ENCODE results near the gene IQSEC1.
A peak's percentile ranks its signal among the peaks of the same experiment; 100 is the strongest.

The IQSEC1 gene

DNA sequence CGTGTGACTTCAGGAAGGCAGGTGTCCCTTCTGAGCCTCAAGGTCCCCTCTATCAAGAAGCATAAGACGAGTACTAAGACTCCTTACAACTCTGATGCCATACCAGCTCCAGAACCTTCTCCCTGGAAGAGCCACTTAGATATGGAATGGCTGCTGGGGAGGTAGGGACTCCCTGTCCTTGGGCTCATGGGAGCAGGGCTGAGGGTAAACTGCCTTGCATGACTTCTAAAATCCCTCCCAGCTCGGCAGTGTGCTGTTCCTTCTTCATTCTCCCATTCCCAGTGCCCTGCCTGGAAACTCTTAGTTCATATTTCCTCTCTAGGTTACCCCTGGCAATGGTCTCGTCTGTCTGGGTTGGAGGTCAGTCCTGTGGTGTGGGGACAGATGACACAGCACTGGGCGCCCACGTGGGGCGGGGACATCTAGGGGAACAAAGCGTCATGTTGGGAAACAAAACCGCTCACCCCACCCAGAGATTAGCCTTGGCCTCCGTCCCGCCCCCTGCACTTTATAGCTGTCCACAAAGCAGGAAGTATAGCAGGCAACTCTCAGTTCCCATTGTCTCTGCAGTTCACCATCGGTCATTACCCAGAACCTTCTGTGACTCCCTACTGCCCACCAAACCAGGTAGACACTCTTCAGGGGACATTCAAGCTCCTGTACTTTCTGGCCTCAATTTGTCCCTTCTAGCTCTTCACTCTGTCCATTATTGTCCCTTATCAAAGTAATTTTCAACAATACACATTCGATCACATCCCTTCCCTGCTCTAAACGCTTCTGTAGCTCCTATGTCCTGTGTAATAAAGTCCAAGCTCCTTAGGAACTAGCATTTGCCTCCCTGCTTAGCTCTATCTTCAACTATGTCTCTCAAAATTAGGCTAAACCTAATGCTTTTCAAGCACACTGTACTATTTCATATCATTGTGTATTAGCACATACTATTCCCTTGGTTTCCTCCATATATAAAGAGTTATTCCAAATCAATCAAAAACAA lies 73.8 kb downstream of the IQSEC1 start:
- no peak for DNase-seq (ENCODE audit: low read depth)

DNA sequence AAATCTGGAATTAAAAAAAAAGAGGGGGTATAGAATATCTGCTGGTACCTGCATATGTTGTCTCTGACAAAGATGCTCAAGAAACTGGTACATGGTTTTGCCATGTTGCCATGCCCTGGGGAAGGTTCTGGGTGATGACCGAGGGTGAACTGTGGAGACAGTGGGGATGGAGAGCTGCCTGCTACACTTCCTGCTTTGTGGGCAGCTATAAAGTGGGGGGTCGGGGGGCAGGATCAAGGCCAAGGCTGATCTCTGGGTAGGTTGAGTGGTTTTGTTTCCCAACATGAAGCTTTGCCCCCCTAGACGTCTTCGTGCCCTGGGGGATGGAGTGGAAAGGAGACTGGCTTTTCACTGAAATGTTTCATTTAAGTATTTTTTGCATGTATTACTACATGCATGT lies 74.6 kb downstream of the IQSEC1 start:
- DNase-seq (ENCODE audit: low read depth): no peak

DNA sequence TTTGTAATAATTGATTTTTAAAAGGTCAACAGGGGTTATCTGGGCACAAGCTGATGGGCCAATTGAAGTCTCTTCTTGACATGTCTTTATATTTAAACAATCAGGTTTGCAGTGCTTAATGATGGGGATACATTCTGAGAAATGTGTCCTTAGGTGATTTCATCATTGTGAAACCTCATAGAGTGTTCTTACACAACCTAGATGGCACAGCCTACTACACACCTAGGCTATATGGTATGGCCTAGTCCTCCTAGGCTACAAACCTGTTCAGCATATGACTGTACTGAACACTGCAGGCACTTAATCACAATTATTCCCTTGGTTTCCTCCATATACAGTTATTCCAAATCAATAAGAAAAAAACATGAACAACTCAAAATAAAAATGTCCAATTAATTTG lies 75.8 kb downstream of the IQSEC1 start:
- no peak for DNase-seq (ENCODE audit: low read depth)

DNA sequence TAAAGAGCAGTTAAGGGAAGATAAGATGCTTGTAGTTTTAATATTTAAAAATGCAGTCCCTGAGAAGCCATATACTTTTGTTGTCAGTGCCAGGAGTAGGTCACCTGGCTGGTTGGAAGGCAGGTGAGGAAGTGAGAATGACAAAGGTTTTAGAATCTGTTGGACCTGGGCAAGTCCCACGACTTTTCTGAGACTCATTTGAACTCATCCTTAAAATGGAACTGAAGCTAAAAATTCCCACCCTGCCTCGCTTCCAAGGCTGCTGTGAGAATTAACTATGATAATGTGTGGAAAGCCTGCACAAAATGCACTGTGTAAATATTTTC lies 77.1 kb downstream of the IQSEC1 start:
- DNase-seq (ENCODE audit: low read depth): no peak

DNA sequence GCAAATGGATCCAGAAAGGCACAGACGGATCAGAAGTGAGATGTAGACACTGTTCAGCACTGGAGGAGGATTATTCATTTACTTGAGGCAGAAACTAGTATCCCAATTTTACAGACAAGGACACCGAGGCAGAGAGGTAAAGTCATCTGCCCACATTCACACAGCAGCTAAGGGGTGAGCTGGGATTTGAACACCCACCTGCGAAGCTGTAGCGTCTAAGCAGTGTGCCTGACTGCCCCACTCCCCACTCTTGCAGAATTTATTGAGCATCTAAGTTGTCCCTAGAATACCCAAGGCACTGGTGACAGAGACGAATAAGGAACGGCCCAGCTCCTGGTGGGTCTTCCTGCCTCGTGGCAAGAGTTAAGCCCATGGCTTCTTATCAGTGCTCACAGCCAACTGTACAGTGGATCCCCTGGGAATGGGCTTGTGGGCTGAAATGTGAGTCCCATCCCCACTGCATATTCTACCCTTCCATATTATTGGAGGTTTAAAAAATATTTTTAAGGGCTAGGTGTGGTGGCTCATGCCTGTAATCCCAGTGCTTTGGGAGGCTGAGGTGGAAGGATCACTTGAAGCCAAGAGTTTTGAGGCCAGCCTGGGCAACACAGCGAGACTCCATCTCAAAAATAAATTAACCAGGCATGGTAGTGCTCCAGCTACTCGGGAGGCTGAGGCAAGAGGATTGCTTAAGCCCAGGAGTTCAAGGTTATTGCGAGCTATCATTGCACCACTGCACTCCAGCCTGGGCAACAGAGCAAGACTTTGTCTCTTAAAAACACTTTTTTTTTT lies 77.6 kb downstream of the IQSEC1 start:
- no peak for DNase-seq (ENCODE audit: low read depth)

DNA sequence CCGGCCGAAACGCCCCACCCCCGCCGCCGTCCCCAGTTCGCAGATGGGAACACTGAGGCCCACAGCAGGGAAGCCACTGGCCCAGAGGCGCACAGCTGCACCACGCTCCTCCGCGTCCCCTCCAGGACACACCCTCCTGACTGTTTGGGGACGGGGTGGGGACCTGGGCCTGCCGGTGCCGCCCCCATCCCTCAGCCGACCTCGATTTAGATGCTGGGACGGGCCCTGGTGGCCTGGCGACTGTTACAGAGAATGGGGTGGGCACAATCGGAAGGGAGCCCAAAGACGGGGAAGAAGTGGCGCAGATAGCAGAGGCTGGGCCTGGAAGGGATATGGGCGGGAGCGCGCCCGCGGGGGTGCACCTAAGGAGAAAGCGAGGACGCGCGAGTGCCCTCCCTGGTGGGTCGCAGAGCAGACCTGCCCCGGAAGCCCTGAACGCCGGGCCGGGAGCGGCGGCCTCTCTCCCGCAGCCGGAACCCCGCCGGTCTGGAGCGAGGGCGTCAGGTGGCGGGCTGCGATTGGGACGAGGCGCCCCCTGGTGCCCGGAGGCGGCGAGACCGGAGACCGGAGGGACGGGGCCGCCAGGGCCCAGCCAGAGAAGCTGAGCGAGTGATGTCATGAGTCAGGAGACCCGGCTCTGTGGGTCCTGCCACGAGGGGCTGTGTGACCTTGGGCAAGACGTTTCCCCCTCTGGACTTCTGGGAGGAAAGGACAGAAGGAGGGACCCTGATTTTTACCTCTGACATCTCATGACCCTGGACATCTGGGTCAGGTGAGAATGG lies 78.4 kb downstream of the IQSEC1 start:
- peak; percentile 71 for DNase-seq (ENCODE audit: low read depth)

DNA sequence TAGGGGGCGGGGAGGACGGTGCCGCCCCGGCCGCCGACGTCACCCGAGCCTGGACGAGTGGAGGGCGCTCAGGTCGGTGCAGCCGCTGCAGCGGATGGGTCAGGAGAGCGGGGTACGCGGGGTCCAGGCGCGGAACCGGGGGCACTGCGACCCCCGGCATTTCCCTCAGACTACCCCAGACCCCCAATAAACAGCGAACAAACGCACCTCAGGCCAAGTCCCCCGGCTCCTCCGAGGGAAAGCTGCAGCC lies 78.9 kb downstream of the IQSEC1 start:
- no peak for DNase-seq (ENCODE audit: low read depth)

DNA sequence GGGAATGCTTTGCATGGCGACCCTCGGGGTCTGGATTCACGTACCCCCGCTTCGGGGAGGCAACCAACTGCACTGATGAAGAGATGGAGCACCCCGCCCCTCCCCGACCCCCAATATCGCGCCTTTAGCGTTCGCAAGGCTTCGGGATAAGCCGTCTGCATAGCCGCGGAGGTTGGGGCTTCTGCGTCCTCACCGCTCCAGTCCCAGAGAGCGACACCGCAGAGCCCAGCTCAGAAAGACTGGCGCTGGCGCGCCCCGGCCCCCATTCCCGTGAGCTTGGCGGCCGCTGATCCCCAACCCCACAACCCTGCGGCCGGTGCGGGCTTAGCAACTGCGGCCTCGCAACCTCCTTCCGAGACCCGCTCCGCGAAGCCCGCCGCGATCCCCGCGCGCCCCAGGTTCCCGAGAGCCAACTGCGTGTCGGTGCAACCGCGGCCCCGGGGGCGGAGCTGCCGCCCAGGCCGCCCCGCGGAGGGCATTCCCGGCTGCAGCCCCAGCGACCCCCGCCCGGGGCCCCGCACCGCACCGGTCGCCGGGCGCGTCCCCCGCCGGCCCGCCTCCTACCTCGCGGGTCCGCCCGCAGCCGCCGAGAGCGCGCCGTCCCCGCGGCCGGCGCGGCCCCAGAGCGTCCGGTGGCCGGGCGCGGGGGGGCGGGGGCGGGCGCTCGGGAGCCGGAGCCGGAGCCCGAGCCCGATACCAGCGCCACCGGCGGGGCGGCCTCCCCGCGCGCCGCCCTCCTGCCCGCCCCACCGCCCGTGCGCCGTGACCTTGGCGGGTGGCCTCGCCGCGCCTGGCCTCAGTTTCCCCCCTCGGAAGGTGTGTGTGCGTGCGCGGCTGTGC lies 79.5 kb downstream of the IQSEC1 start:
- no peak for DNase-seq (ENCODE audit: low read depth)

DNA sequence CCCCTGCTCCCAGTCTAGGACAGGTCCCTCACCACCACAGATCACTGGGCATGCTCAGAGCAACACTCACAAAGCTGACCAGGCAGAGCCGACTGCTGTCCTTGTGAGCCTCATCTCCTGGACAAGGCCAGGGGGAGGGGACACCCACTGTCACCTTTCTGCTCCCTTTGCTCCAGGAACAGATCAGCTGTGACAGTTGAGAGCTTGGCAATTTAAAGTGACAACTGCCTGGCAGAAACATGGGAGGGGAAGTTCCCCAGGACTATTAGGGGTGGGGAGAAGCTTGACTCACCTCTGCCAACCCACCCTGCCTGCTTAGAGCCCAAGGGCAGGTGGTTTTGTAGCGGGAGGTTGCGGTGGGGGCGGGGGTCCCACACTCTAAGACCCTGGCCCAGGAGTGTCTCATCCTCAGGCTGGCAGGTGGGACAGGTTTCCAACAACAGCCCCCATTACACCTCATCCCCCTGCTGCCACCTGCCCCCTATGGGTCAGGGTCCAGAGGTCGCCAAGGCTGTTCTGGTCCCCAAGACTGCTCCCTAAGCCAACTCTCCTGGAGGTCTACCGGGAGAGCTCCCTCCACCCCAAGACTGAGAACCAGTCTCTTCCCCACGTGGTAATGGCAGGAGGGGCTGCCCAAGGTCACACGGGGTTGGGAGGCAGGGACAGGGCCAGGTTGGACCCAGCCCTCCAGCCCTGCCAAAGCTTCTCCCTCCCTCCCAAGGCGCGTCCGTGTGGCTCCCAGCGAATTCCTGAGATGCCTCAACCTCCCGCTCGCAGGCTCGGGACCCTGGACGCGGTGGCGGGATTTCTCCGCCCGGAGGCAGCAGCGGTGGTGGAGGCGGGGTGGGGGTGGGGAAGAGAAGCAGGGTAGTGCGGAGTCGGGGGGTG lies 80.4 kb downstream of the IQSEC1 start:
- no peak for DNase-seq (ENCODE audit: low read depth)

DNA sequence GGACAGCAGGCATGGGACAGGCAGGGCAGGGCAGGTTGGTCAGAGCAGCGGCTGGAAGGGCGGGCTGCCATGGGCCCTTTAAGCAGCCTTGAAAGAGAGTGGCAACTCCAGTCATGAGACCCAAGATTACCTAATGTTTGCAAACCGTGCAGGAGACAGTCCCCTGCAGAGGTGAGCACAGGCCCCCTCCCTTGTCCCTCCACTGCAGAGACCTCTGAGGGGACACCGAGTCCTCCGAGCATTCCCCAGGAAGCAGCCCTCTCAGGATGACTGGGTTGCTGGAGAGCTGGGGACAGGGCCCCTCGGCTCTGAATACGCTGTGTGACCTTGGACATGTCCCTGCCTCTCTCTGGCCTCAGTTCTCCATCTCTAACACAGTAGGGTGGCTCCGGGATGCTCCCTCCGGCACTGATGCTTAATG lies 81.4 kb downstream of the IQSEC1 start:
- no peak for DNase-seq (ENCODE audit: low read depth)

DNA sequence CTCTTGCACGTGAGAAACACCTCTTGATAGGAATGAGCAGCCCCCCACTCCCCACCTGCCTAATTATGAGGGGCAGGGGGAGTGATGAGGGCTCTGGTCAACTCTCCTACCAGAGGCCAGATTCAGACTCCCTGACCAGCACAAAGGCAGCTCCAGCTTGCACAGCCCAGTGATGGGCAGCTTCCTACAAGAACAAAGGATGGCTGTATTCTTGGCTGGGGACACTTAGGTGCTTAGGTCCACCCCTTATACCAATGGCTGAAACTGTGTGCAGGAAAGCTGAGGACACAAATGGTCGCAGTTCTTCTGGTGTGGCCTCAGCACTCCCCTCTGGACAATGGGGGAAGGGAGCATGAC lies 81.8 kb downstream of the IQSEC1 start:
- DNase-seq (ENCODE audit: low read depth): no peak

DNA sequence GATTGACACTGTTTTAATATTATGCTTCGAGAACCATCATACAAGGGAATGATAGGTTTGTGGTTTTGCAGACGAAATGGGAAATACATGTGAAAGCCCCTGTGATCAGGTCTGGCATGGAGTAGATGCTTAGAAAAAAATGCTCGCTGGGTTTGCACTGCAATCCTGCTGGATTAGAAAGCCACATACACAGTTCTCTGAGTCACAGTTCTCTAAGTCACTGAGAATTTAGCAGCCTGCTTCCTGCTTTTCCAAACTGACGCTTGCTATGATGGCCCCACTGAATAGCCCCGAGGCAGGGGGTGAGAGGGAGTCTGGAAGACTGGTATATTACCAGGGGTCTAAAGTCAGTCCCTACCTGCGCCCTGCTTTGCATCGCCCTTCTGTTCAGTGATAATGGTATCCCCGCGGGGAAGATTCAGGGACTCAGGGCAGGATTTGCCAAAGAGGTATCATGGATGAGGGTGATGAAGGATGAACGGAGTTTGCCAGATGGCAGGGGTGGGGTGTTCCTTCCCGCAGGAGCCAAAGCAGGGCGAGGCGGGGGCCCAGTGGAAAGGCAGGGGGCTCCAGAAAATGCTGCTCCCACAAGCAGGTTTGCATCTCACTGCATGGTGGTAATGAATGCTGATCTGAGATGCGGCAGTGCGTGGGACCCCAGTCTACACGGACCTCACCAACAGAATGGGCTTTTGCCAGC lies 82.3 kb downstream of the IQSEC1 start:
- DNase-seq (ENCODE audit: low read depth): no peak

DNA sequence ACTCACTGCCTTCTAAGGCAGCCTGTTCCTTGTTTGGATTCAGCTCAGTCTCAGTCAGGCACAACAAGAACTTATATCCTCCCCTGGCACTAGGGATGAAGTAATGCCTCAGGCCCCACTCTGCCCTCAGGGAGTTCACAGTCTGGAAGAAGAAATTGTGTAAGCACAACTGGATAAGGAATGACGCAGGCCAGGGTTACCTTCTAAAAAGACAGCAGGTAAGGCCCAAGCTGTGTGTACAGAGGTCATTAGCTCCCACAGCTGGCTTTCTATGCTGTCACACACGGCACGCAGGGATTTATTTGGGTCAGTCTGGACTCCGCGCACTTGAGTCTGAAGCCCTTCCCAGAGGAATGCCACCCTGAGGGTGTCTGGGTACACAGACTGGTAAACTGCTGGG lies 82.9 kb downstream of the IQSEC1 start:
- no peak for DNase-seq (ENCODE audit: low read depth)

DNA sequence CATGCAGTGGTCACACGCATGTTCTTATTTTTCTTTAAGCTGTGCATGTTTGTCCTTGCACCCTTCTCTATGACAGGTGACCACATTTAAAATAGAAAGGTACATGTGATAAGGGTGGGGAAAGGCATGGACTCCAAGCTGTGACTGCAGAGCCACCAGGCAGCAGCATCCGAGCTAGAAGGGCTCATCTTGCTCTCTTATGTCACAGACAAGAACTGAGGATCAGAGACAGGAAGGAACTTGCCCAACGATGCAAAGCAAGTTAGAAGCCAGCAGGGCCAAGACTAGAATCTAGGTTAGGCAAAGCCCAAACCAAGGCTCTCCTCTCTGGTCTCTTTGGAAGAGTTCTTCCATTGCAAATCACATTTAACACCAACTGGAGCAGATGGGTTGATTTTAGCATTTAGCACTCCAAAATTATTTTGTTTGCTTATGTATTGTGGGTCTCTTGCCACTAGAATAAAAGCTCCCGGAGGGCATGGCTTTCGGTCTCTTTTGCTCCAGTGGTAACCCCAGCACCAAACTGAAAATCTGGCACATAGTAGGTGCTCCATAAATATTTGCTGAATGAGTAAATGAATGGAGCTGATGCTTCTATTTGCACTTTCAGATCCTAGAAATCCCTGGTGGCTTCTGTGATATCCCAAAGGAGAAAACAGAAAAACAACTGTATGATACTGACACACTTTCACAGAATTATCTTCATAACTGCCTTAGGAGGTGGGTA lies 84.3 kb downstream of the IQSEC1 start:
- DNase-seq (ENCODE audit: low read depth): no peak

DNA sequence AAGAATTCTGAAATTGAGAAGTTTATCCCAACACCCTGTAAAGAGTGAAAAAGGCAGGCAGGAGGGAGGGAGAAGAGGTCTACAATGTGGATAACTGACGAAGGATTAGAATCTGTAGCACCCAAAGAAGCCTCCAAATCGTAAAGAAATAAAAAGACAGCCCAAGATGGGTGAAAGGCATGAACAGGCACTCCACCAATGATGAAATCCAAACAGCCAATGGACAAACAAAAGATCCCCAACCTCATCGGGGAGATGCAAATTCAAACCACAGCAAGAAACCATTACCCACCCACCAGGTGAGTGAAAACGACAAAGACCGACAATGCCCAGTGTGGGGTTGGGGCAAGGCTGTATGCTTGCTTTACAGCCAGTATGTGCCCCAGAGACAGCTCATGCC lies 85.6 kb downstream of the IQSEC1 start:
- DNase-seq (ENCODE audit: low read depth): no peak

DNA sequence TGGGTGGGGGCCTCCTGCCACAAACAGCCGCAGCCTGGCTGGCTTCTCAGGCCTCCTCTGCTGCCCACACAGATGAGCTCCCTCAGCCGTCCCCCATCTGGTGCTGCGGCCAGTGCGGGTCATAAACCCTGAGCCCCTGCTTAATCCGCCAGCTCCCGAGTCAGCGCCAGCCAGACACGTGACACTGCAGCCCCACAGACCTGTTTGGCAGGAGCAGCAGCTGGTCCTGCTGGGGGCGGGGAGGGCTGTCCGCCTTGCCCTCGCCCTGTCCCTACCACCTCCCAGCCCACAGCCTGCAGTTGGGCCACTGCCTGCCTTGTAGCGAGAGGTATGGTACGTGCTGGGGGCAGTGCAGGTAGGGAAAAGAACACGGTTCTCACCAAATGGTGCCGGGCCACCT lies 86.2 kb downstream of the IQSEC1 start:
- no peak for DNase-seq (ENCODE audit: low read depth)

DNA sequence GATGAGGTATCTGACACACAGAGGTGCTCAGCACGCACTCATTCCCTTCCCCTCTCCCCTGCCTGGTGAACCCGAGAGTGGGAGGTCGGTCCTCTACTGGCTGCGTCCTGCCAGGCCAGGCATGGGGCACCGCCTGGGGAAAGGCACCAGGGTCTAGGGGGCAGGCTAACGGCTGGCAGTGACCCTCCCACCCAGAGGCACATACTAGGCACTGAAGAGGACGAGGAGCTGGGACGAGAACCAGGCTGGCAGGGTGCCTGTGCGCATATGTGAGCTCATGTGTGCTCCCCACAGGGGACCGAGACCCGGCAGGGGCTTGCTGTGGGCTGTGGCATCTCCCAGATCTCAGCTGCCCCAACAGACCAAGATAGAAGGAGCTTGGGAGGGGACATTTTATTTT lies 86.7 kb downstream of the IQSEC1 start:
- DNase-seq (ENCODE audit: low read depth): no peak

DNA sequence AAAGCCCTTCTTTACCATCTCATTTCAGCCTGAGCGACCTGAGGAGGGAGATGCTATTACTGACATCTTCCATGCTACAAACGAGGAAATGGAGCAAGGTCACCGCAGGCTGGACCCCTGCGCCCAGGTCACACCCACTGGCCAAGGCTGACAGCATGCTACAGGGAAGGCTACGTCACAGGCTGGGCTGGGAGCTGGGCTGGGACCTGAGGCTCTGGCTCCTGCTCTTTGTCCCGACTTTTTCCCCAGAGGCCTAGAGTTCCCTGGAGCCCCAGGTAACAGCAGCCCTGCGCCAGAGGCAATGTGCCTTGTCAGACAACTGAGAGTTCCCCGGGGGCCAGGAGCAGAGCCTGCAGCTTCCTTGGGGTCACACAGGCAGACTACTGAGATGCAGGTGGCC lies 87.2 kb downstream of the IQSEC1 start:
- DNase-seq (ENCODE audit: low read depth): no peak

DNA sequence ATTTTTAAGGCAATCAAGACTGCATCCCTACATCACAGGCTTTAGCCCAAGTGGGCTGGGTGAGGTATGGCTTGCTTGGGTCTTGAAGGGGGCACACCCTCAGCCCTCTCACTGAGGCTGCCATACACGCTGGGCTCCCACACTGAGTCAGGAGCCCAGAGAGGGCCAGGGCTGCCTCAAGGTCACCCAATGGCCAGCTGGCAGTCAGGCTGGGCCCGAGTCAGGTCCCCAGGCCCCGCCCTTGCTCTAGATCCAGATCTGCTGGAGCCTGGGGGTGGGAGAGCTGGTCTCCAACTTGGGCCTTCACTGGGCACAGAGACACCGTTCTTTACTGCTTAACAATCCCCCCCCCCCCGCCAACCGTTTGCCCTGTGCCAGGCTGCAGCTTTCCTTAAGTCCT lies 88.1 kb downstream of the IQSEC1 start:
- DNase-seq (ENCODE audit: low read depth): no peak
